GM11168 (cell line): ENCODE measurements around the gene MACROH2A1.

Experiments used
- in situ Hi-C: fragments of 300-500 bp; cut with MboI; formaldehyde crosslinking; loops from one replicate; pipeline ENCODE4 v1.12.0; 2022; ENCODE audit warnings: low sequenced_read_pairs; ENCODE audit not compliant: unreplicated experiment

The MACROH2A1 gene

GRCh38 chr5:135399794-135400542 is 937 bp upstream of the MACROH2A1 start:
- in situ Hi-C loops, result no loop called here

GRCh38 chr5:135398160-135398854 is 724 bp downstream of the MACROH2A1 start:
- in situ Hi-C loops, result no loop called here

- in situ Hi-C loops, result no loop called here
These were observed 1.9 kb downstream of the MACROH2A1 start for GRCh38 chr5:135397084-135397483.

DNA sequence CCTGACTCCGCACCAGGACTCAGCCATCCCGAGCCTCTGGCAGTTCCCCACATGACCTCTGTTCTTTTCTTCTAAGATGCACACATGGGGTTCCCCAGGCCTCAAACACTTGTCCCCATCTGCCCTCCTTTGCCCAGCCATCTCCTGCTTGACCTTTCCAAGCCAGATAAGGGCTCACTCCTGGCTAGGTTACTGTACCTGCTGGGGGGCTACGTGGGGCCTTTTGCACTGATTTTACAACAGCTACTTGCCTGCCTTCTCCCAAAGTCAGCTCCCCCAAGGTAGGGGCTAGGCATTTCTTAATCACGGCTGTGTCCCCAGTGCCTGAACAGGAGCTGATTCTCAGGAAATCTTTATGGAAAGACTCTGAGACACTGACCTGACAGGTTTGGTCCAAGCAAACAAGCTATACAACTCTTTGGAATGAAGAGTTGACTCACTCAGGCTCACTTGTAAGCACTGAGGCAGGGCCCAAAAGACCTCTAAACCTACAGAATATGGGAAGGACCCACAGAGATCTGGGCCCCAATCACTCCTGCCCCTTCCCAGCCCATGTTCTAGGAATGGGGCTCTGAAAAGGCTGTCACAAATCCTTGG is 2.5 kb downstream of the MACROH2A1 start:
- in situ Hi-C loops, result no loop called here

DNA sequence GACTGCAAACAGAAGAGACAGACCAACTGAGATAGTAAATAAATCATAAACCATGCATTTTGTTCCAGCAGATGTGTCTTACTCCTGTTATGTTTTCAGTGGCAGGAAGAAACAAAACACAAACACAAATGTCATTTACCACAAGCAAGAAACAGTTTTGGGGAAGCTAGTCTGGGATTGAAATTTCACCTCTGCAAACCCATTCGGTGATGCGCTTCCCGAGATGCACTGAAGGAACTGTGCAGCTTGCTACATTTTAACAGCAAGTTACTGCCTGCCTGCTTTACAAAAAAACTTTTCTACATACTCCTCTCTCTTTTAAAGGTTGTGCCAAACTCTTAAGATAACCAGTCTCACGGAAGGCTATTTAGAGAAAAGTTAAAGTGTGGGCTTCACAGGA is 3.2 kb downstream of the MACROH2A1 start:
- in situ Hi-C loops, result no loop called here

- in situ Hi-C loops, result no loop called here
These were observed 3.6 kb downstream of the MACROH2A1 start for GRCh38 chr5:135395451-135395850.

DNA sequence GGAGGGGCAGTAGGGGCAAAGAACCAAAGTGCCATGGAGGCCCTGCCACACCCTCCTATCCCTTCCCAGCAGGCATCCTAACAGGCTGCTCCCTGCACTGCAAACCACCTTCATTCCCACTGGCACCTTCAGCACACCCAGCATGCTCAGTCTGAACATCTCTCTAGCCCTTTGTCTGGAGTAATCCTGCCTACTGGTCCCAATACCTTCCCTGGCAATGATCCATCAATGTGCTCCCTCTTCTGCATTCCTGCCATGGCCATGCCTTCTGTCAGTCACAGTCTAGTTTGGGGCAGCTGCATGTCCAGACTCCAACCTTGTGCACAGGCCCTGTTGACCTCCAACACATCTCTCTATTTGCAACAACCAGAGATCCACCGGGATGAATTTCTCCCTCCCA is 4.9 kb downstream of the MACROH2A1 start:
- in situ Hi-C loops, result no loop called here

DNA sequence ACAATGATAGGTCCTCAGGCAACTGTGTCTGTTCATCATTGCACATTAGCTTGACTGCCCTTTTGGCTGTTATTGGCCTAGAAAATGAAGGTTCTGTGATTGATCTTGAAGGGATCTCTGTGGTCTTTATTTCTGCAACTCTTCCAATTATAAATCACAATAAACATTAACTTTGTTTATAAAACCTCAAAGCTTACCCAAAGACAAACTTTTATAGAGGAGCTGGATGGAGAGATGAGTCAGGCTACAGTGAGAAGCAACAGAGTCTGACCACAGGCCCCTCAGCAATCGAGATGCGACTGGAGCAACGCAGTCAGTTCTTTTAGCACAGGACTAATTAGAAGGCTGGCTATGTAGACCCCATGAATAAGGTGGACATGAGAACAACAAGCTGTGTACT is 5.3 kb downstream of the MACROH2A1 start:
- in situ Hi-C loops, result no loop called here

- in situ Hi-C loops, result no loop called here
These were observed 5.8 kb downstream of the MACROH2A1 start for GRCh38 chr5:135393229-135393628.

- in situ Hi-C loops, result no loop called here
These were observed 6.8 kb downstream of the MACROH2A1 start for GRCh38 chr5:135392256-135392655.

- in situ Hi-C loops, result no loop called here
These were observed 7.2 kb downstream of the MACROH2A1 start for GRCh38 chr5:135391869-135392255.

GRCh38 chr5:135391116-135391868 is 7.7 kb downstream of the MACROH2A1 start:
- in situ Hi-C loops, result no loop called here

DNA sequence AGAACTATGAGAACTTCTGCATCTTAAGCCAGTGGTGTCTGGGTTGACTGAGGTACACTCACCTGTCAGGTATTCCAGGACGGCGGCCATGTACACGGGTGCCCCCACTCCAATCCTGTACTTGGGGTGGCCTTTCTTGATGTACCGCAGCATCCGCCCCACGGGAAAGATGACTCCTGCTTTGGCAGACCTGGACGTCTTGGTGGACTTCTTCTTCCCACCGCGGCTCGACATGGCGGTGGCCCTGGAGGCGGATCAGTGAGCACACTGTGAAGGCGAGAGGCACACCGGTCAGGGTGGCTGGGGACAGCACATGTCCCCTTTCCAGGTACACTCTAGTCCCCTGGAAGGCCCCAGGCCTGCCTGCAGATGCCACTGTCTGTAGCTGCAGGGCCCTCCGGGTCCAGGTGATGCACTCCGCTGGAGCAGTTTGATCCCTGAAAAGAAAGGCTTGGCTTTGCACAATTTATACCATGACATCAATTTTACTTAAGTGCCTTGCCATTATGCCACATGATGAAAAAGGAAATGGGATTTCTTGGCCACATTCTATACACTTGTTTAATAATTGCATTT is 10.1 kb downstream of the MACROH2A1 start:
- in situ Hi-C loops, result no loop called here

DNA sequence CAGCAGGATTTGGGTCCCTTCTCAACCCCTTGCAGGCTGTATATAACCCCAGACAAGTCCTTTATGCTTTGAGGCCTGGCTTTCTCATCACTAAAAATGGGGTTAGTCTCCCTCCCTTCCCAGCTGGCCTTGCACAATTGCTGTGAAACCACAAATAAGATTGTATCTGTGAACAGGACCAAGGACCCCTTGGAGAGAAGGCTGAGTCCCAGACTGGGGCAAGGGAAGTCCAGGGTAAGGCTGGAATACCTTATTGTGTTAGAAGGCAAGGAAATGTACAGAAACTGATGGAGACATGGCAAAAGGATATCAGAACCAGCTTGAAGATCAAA is 11.4 kb downstream of the MACROH2A1 start:
- in situ Hi-C loops, result no loop called here

GRCh38 chr5:135386886-135387628 is 12.0 kb downstream of the MACROH2A1 start:
- in situ Hi-C loops, result no loop called here

DNA sequence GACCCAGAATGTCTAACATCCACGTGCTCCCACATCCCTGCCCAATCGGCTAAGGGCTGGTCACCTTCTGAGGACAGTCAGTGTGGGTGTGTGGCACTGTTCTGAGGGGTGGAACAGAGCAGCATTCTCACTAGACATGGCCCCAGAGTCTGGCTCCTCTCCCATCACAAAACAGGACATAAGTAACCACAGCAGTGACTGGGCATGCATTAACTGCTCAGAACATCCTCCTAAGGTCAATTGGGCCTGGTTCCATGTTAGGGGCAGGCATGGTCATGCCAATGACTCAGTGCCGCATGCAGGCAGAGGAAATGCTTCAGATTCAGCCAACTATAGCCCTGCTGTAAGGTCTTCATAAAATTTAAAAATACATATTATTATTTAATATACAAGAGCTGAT is 12.9 kb downstream of the MACROH2A1 start:
- in situ Hi-C loops, result no loop called here

DNA sequence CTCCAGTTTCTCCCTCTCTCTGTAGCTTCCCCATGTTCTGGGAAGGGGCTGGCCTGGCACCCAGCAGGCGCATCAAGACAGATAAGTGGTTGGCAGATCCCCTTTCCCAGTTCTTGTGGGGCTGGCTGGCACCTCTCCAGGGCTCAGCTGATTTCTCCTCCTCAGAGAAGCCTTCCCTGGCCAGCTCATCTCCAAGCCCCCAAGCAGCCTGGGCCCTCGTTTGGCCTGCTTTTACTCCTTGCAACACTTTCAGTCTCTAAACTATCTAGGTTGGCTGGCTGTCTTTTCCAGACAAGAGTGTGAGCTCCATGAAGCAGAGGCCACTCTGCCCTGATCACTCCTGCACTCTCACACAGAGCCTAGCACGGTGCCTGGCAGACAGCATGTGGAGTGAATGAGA is 13.5 kb downstream of the MACROH2A1 start:
- in situ Hi-C loops, result no loop called here

GRCh38 chr5:135384898-135385297 is 14.1 kb downstream of the MACROH2A1 start:
- in situ Hi-C loops, result no loop called here

- in situ Hi-C loops, result no loop called here
These were observed 15.1 kb downstream of the MACROH2A1 start for GRCh38 chr5:135383803-135384495.
